Epithelial cell of esophagus (primary cell): ENCODE results near the gene KERA.

Experiments
- DNase-seq: peaks from one replicate; pipeline ENCODE4 v3.0.0; 2010; ENCODE audit warnings: low read depth
- H3K4me3 ChIP-seq: 2 replicates; pipeline ENCODE4 v1.5.1; 2011; ENCODE audit warnings: mild to moderate bottlenecking, low read length, control low read depth
- CTCF ChIP-seq: IDR thresholded peaks from 2 replicates; pipeline ENCODE4 v1.5.1; 2011; ENCODE audit warnings: low read depth, mild to moderate bottlenecking, low read length, control low read depth, inconsistent platforms; ENCODE audit not compliant: insufficient read depth; ENCODE audit errors: missing control alignments

The KERA gene

GRCh38 chr12:91100906-91101305 is 43.1 kb upstream of the KERA start:
- no peak for DNase-seq
- no peak overlapping the region for H3K4me3 ChIP-seq
- TF ChIP-seq CTCF: no peak

GRCh38 chr12:91099836-91100235 is 42.0 kb upstream of the KERA start:
- TF ChIP-seq CTCF: no peak
- no peak overlapping the region for H3K4me3 ChIP-seq
- no peak for DNase-seq

GRCh38 chr12:91099341-91099740 is 41.5 kb upstream of the KERA start:
- DNase-seq: no peak
- TF ChIP-seq CTCF: no peak
- H3K4me3 ChIP-seq: no peak overlapping the region

- DNase-seq: peak; percentile 76
- H3K4me3 ChIP-seq: no peak overlapping the region
- no peak for TF ChIP-seq CTCF
Observed at GRCh38 chr12:91098941-91099340, 41.1 kb upstream of the KERA start.

- TF ChIP-seq CTCF: no peak
- no peak overlapping the region for H3K4me3 ChIP-seq
- DNase-seq: no peak
Observed at GRCh38 chr12:91098461-91098860, 40.6 kb upstream of the KERA start.

- TF ChIP-seq CTCF: no peak
- no peak overlapping the region for H3K4me3 ChIP-seq
- DNase-seq: peak; percentile 6
Observed at GRCh38 chr12:91094957-91095356, 37.1 kb upstream of the KERA start.

GRCh38 chr12:91094032-91094662 is 36.3 kb upstream of the KERA start:
- DNase-seq: peak; percentile 15
- H3K4me3 ChIP-seq: no peak overlapping the region
- TF ChIP-seq CTCF: no peak
